Uterus (tissue), 4 donors: ENCODE results near the gene NOL4. TPM values are rescaled to one million over a fixed set of nuclear protein-coding genes. Genes with fewer than 3 reads are reported as not detected.
"Not testable (repeated sequence)": the region's sequence is repeated elsewhere in the genome, so short reads cannot be mapped to it uniquely, and the experiment has no call there.

Source experiments
- DNase-seq, 2 donors: peaks; one replicate each; pipeline ENCODE4 v3.0.0-alpha.2; 2019 to 2020
- H3K27ac ChIP-seq, 2 donors: fragments of 200-600 bp; sonication (generic); 1 replicate in 1 of 2; 2 replicates in 1 of 2; pipeline ENCODE4 v1.5.1; 2016 to 2018
- H3K27me3 ChIP-seq, 2 donors: fragments of 200-600 bp; sonication (generic); one replicate each; pipeline ENCODE4 v1.5.1; 2018 to 2019; ENCODE audit warnings: control low read depth in 1 of 2
- H3K36me3 ChIP-seq, 2 donors: fragments of 200-600 bp; sonication (generic); one replicate each; pipeline ENCODE4 v1.5.1; 2019; ENCODE audit warnings: control low read depth in 1 of 2
- H3K4me1 ChIP-seq, 2 donors: fragments of 200-600 bp; sonication (generic); one replicate each; pipeline ENCODE4 v1.5.1; 2018 to 2019; ENCODE audit warnings: control low read depth in 1 of 2
- H3K4me3 ChIP-seq, 2 donors: fragments of 200-600 bp; sonication (generic); 1 replicate in 1 of 2; 2 replicates in 1 of 2; pipeline ENCODE4 v1.5.1; 2018 to 2019; ENCODE audit warnings: mild to moderate bottlenecking in 1 of 2
- H3K9me3 ChIP-seq, 2 donors: fragments of 200-600 bp; sonication (generic); one replicate each; pipeline ENCODE4 v1.5.1; 2019; ENCODE audit warnings: control low read depth in 1 of 2
- POLR2A ChIP-seq, 2 donors: fragments of 450-650 bp; IDR thresholded peaks; one replicate each; pipeline ENCODE4 v1.6.1; 2016; ENCODE audit warnings: antibody characterized with exemption in 2 of 2, mild to moderate bottlenecking in 1 of 2, moderate library complexity in 1 of 2
- intact Hi-C: fragments of 100-400 bp; cut with DNase I; formaldehyde crosslinking; loops from one replicate; pipeline ENCODE4 v1.15.1; 2023; ENCODE audit warnings: low total_unique reads
- total RNA-seq, 4 donors: library from RNA; depleted of rRNA in 3 of 4; stranded (reverse); fragments of >200 nt in 3 of 4; gene quantifications; one replicate each; pipeline versions ENCODE4 v1.1.0 to v1.2.4, GENCODE V29; 2014 to 2023
- TF ChIP-seq, protein P1 (sequence below), 4 experiments: fragments of 200-600 bp in 2 of 4; fragments of 450-650 bp in 2 of 4; sonication (generic) in 2 of 4; IDR thresholded peaks; one replicate each; pipeline ENCODE4 v1.5.1; 2016 to 2019; ENCODE audit warnings: antibody characterized with exemption in 4 of 4, mild to moderate bottlenecking in 2 of 4, moderate library complexity in 1 of 4
- donor health status: DM: yes; HTN: yes; CAD: no.

Gene NOL4
- total RNA-seq, 4 donors from 2014 or later: 0.55 to 2.1 TPM; not detected in 2

DNA sequence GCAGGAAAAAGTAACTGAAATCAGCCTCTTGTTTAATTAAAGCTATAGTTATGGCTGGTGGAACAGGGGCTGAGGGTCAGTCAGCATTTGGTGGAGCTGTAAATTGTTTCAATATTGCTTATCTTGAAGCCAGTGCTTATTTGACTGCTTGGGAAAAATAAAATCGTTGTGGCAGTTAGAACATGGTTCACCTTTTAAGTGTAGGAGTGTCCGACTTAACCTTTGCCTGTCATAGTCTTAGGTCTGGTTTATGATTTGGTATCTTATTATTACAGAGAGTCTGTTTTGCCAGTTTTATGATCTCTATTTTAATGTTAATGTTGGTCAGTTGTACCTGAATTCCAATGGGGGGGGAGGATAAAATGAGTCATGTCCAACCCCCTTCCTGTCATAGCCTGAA, 27.2 kb upstream of the NOL4 start:
- no peak overlapping the region for H3K4me3 ChIP-seq
- intact Hi-C loops: no loop called here
- H3K27ac ChIP-seq: no peak overlapping the region
- H3K36me3 ChIP-seq: no peaks in the 10 kb centered on the region
- no peaks in the 10 kb centered on the region for H3K4me1 ChIP-seq
- DNase-seq: no peak
- H3K9me3 ChIP-seq: no peaks in the 10 kb centered on the region
- no peaks in the 10 kb centered on the region for H3K27me3 ChIP-seq
- TF ChIP-seq, protein P1, sequence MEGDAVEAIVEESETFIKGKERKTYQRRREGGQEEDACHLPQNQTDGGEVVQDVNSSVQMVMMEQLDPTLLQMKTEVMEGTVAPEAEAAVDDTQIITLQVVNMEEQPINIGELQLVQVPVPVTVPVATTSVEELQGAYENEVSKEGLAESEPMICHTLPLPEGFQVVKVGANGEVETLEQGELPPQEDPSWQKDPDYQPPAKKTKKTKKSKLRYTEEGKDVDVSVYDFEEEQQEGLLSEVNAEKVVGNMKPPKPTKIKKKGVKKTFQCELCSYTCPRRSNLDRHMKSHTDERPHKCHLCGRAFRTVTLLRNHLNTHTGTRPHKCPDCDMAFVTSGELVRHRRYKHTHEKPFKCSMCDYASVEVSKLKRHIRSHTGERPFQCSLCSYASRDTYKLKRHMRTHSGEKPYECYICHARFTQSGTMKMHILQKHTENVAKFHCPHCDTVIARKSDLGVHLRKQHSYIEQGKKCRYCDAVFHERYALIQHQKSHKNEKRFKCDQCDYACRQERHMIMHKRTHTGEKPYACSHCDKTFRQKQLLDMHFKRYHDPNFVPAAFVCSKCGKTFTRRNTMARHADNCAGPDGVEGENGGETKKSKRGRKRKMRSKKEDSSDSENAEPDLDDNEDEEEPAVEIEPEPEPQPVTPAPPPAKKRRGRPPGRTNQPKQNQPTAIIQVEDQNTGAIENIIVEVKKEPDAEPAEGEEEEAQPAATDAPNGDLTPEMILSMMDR (IDR thresholded peaks at IDR 0.05): no peak
- no peak for TF ChIP-seq POLR2A (IDR thresholded peaks at IDR 0.05)

DNA sequence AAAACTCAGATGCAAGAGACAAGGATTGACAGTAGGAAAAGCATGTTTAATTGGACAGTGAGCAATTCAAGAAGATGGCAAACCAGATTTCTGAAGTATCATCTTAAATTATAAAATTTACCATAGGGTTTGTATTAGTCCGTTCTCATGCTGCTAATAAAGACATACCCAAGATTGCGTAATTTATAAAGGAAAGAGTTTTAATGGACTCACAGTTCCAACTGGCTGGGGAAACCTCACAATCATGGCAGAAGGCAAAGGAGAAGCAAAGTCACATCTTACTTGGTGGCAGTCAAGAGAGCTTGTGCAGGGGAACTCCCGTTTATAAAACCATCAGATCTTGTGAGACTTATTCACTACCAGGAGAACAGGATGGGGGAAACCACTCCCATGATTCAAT, 24.0 kb upstream of the NOL4 start:
- no peak for DNase-seq
- Histone ChIP-seq H3K4me3 (no peak overlapping the region), H3K9me3 (no peaks in the 10 kb centered on the region), H3K27me3 (no peaks in the 10 kb centered on the region), H3K27ac (no peak overlapping the region), H3K4me1 (no peaks in the 10 kb centered on the region), H3K36me3 (no peaks in the 10 kb centered on the region)
- TF ChIP-seq POLR2A (IDR thresholded peaks at IDR 0.05): no peak
- TF ChIP-seq, protein P1 (IDR thresholded peaks at IDR 0.05): no peak
- intact Hi-C loops: no loop called here

DNA sequence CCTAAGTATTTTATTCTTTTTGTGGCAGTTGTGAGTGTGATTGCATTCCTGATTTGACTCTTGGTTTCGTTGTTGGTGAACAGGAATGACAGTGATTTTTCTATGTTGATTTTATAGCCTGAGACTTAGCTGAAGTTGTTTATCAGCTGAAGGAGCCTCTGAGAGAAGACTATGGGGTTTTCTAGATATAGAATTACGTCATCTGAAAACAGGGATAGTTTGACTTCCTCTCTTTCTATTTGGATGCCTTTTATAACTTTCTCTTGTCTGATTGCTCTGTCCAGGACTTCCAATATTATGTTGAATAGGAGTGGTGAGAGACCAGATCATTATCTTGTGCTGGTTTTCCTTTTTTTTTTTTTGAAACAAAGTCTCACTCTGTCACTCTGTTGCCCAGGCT, 18.0 kb upstream of the NOL4 start:
- DNase-seq: no peak
- intact Hi-C loops: no loop called here
- Histone ChIP-seq H3K4me3 (no peak overlapping the region), H3K9me3 (no peaks in the 10 kb centered on the region), H3K4me1 (no peaks in the 10 kb centered on the region), H3K27ac (no peak overlapping the region), H3K36me3 (no peaks in the 10 kb centered on the region), H3K27me3 (no peaks in the 10 kb centered on the region)
- no peak for TF ChIP-seq POLR2A (IDR thresholded peaks at IDR 0.05)

DNA sequence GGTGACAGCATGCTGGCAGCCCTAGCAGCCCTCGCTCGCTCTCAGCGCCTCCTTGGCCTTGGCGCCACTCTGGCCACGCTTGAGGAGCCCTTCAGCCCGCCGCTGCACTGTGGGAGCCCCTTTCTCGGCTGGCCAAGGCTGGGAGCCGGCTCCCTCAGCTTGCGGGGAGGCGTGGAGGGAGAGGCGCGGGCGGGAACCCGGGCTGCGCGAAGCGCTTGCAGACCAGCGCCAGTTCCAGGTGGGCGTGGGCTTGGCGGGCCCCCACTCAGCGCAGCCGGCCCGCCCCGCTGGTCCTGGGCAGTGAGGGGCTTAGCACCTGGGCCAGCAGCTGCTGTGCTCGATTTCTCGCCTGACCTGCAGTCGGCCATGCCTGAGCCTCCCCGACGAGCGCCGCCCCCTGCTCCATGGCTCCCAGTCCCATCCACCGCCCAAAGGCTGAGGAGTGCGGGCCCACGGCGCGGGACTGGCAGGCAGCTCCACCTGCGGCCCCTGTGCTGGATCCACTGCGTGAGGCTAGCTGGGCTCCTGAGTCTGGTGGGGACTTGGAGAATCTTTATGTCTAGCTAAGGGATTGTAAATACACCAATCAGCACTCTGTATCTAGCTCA, 9.2 kb upstream of the NOL4 start:
- intact Hi-C loops, H3K36me3 ChIP-seq, H3K4me1 ChIP-seq, H3K9me3 ChIP-seq, H3K4me3 ChIP-seq, H3K27ac ChIP-seq, DNase-seq, H3K27me3 ChIP-seq: not testable (repeated sequence)

DNA sequence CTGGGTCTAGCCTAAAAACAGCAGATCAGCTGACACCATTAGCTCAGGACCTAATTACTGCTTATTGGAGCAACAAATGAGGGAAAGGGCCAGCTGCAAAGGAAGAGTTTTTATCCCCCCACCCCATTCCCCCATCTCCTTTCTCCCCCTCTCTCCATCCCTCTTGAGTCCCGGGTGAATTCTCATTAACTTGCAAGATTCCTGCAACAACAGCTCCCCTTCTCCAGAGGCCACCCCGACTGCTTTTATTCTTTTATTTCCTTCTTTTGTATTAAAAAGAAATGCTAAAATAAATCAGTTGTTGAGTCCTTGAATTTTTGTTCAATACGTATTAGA, 473 bp upstream of the NOL4 start:
- H3K4me3 ChIP-seq: no peak overlapping the region
- H3K36me3 ChIP-seq: no peaks in the 10 kb centered on the region
- DNase-seq: no peak
- peaks cover 0 to 19% of the 10 kb centered on the region in 2 donors for H3K4me1 ChIP-seq
- no peaks in the 10 kb centered on the region for H3K9me3 ChIP-seq
- TF ChIP-seq, protein P1 (IDR thresholded peaks at IDR 0.05): no peak
- TF ChIP-seq POLR2A (IDR thresholded peaks at IDR 0.05): no peak
- no peak overlapping the region for H3K27ac ChIP-seq
- H3K27me3 ChIP-seq: peaks cover 0 to 38% of the 10 kb centered on the region in 2 donors
- intact Hi-C loops: no loop called here

DNA sequence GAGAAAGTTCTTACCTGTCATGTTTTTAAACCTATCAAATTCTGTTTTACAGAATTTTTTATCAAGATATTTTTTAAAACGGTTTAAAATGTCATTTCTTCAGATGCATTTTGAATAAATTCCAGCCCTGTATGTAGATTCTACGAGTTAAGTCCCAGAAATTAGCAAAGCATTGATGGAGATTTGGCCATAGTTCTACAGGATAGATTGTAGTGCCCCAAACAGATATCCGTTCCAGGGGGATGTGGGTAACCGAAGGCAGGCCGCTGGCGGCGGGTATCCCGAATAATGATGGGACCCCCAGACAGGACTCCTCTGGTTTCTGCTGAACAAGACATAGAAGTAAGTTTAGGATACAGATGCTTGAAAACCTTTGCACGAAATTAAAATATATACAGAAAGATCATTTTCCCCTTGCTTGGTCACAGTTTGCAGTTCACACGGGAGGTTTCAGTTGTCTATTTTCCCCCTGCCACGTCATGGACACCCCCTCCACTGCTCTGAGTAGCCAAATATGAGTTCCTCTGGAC, 755 bp downstream of the NOL4 start:
- H3K27ac ChIP-seq: no peak overlapping the region
- intact Hi-C loops: no loop called here
- H3K9me3 ChIP-seq: no peaks in the 10 kb centered on the region
- no peak for TF ChIP-seq POLR2A (IDR thresholded peaks at IDR 0.05)
- TF ChIP-seq, protein P1 (IDR thresholded peaks at IDR 0.05): no peak
- no peak for DNase-seq
- H3K4me1 ChIP-seq: peaks cover 0 to 19% of the 10 kb centered on the region in 2 donors
- no peaks in the 10 kb centered on the region for H3K36me3 ChIP-seq
- no peak overlapping the region for H3K4me3 ChIP-seq
- peaks cover 0 to 38% of the 10 kb centered on the region in 2 donors for H3K27me3 ChIP-seq
